Keratinocyte (primary cell): ENCODE data around the gene STRN. TPM values are rescaled to one million over a fixed set of nuclear protein-coding genes. Genes with fewer than 3 reads are reported as not detected.
"Not testable (repeated sequence)": the region's sequence is repeated elsewhere in the genome, so short reads cannot be mapped to it uniquely, and the experiment has no call there.

Experiments used
- DNase-seq: peaks from one replicate; pipeline ENCODE4 v3.0.0-alpha.2; 2011; ENCODE audit warnings: low read depth, missing footprints, low spot score
- FAIRE-seq: peaks from 2 replicates; lab custom pipeline; 2011; peaks lifted over from hg19 to GRCh38; lab: Jason Lieb, UNC
- H2AFZ ChIP-seq: 2 replicates; pipeline ENCODE4 v1.6.0; 2012; ENCODE audit warnings: low read length, control low read depth, inconsistent platforms; ENCODE audit not compliant: control insufficient read depth
- H3K27ac ChIP-seq: 2 replicates; pipeline ENCODE4 v1.5.1; 2011; ENCODE audit warnings: low read length; ENCODE audit not compliant: control insufficient read depth, insufficient read depth
- H3K27me3 ChIP-seq: 3 replicates; pipeline ENCODE4 v1.6.0; 2011; ENCODE audit warnings: low read length; ENCODE audit not compliant: control insufficient read depth, insufficient read depth; ENCODE audit errors: extremely low read depth
- H3K36me3 ChIP-seq, 2 experiments: 2 replicates in 1 of 2; 3 replicates in 1 of 2; pipeline ENCODE4 v1.5.1; 2011; ENCODE audit warnings: low read length in 2 of 2, mild to moderate bottlenecking in 1 of 2; ENCODE audit not compliant: control insufficient read depth in 2 of 2, insufficient read depth in 2 of 2; ENCODE audit errors: extremely low read depth in 1 of 2
- H3K4me1 ChIP-seq: 3 replicates; pipeline ENCODE4 v1.5.1; 2011; ENCODE audit warnings: low read length; ENCODE audit not compliant: control insufficient read depth, insufficient read depth; ENCODE audit errors: extremely low read depth
- H3K4me2 ChIP-seq: 3 replicates; pipeline ENCODE4 v1.6.0; 2011; ENCODE audit warnings: low read depth, low read length; ENCODE audit not compliant: control insufficient read depth, insufficient read depth; ENCODE audit errors: extremely low read depth
- H3K4me3 ChIP-seq, 3 experiments: fragments of 200-600 bp in 1 of 3; sonication (generic) in 1 of 3; 2 replicates in 2 of 3; 3 replicates in 1 of 3; pipeline ENCODE4 v1.5.1; 2011 to 2016; ENCODE audit warnings: low read length in 3 of 3, mild to moderate bottlenecking in 3 of 3, control low read depth in 2 of 3, inconsistent platforms in 1 of 3, low read depth in 1 of 3, mixed read lengths in 1 of 3, mixed run types in 1 of 3, moderate library complexity in 1 of 3; ENCODE audit not compliant: control insufficient read depth in 2 of 3, insufficient read depth in 2 of 3; ENCODE audit errors: extremely low read depth in 1 of 3
- H3K79me2 ChIP-seq: 2 replicates; pipeline ENCODE4 v1.6.0; 2012; ENCODE audit warnings: low read length; ENCODE audit not compliant: control insufficient read depth, insufficient read depth
- H3K9ac ChIP-seq: 3 replicates; pipeline ENCODE4 v1.6.0; 2011; ENCODE audit warnings: low read length; ENCODE audit not compliant: control insufficient read depth, insufficient read depth; ENCODE audit errors: extremely low read depth
- H3K9me1 ChIP-seq: 3 replicates; pipeline ENCODE4 v1.6.0; 2011; ENCODE audit warnings: low read length; ENCODE audit not compliant: control insufficient read depth, insufficient read depth; ENCODE audit errors: extremely low read depth
- H3K9me3 ChIP-seq: 2 replicates; pipeline ENCODE4 v1.5.1; 2012; ENCODE audit warnings: low read depth, low read length; ENCODE audit not compliant: control insufficient read depth
- H4K20me1 ChIP-seq: 3 replicates; pipeline ENCODE4 v1.6.0; 2011; ENCODE audit warnings: low read length; ENCODE audit not compliant: control insufficient read depth, insufficient read depth; ENCODE audit errors: extremely low read depth
- EZH2 ChIP-seq: IDR thresholded peaks from one replicate; pipeline ENCODE4 v1.6.1; 2012; ENCODE audit warnings: inconsistent platforms, mild to moderate bottlenecking, low read length, moderate library complexity
- dilution Hi-C: fragments of 300-500 bp; cut with MboI; formaldehyde crosslinking; loops from one replicate; pipeline ENCODE4 v1.7.0; 2020; ENCODE audit warnings: low sequenced_read_pairs; ENCODE audit not compliant: extremely low pct_ligation_motif_present
- polyA plus RNA-seq, 5 experiments: library from polyadenylated mRNA; depleted of rRNA in 3 of 5; stranded (reverse) in 3 of 5; stranded (forward) in 1 of 5; unstranded in 1 of 5; fragments of >200 nt; gene quantifications; 1 replicate in 1 of 5; 2 replicates in 3 of 5; 3 replicates in 1 of 5; pipeline versions ENCODE4 v1.2.1 to v1.2.3, GENCODE V29; 2011 to 2012; ENCODE audit warnings: missing spikeins in 2 of 5, low read depth in 1 of 5, low replicate concordance in 1 of 5
- TF ChIP-seq, protein P1 (sequence below), 3 experiments: IDR thresholded peaks in 1 of 3; conservative IDR thresholded peaks in 1 of 3; optimal IDR thresholded peaks in 1 of 3; 2 replicates in 2 of 3; 3 replicates in 1 of 3; pipeline versions ENCODE3 to v1.5.1; 2011; ENCODE audit warnings: low read length in 3 of 3, mild to moderate bottlenecking in 3 of 3, moderate library complexity in 2 of 3, control low read depth in 1 of 3, inconsistent platforms in 1 of 3; ENCODE audit not compliant: insufficient read depth in 2 of 3; ENCODE audit errors: extremely low read depth in 1 of 3

STRN gene
- polyA plus RNA-seq, 1 donor (not counting 4 experiments of a cell fraction or from before 2014, with no cell fraction given): 29.3 TPM

GRCh38 chr2:37000988-37001556 lies 34.7 kb upstream of the STRN start:
- no peak for DNase-seq
- Histone ChIP-seq H3K27me3 (no peaks in the 10 kb centered on the region), H3K9ac (no peak overlapping the region), H2AFZ (no peak overlapping the region), H3K9me1 (no peaks in the 10 kb centered on the region), H3K4me2 (no peak overlapping the region), H3K36me3 (peaks cover 3 to 6% of the 10 kb centered on the region in 2 experiments), H3K4me3 (no peak overlapping the region), H3K79me2 (no peaks in the 10 kb centered on the region), H3K4me1 (peaks cover 10% of the 10 kb centered on the region), H3K27ac (peak overlapping the region; percentile 43), H3K9me3 (no peaks in the 10 kb centered on the region), H4K20me1 (no peaks in the 10 kb centered on the region)
- FAIRE-seq: no peak
- TF ChIP-seq EZH2: no peak
- TF ChIP-seq, protein P1, sequence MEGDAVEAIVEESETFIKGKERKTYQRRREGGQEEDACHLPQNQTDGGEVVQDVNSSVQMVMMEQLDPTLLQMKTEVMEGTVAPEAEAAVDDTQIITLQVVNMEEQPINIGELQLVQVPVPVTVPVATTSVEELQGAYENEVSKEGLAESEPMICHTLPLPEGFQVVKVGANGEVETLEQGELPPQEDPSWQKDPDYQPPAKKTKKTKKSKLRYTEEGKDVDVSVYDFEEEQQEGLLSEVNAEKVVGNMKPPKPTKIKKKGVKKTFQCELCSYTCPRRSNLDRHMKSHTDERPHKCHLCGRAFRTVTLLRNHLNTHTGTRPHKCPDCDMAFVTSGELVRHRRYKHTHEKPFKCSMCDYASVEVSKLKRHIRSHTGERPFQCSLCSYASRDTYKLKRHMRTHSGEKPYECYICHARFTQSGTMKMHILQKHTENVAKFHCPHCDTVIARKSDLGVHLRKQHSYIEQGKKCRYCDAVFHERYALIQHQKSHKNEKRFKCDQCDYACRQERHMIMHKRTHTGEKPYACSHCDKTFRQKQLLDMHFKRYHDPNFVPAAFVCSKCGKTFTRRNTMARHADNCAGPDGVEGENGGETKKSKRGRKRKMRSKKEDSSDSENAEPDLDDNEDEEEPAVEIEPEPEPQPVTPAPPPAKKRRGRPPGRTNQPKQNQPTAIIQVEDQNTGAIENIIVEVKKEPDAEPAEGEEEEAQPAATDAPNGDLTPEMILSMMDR (optimal IDR thresholded peaks at IDR 0.05 in 1 of 3, IDR thresholded peaks at IDR 0.05 in 1 of 3, conservative IDR thresholded peaks at IDR 0.05 in 1 of 3; ENCODE audit: extremely low read depth in 1 of 3, insufficient read depth in 2 of 3, low read length in 3 of 3): no peak
- dilution Hi-C loops: no loop called here

- Histone ChIP-seq H3K27ac (peak overlapping the region; percentile 43), H2AFZ (no peak overlapping the region)
- DNase-seq: no peak
Measured at GRCh38 chr2:37000318-37000717, 34.0 kb upstream of the STRN start.

DNA sequence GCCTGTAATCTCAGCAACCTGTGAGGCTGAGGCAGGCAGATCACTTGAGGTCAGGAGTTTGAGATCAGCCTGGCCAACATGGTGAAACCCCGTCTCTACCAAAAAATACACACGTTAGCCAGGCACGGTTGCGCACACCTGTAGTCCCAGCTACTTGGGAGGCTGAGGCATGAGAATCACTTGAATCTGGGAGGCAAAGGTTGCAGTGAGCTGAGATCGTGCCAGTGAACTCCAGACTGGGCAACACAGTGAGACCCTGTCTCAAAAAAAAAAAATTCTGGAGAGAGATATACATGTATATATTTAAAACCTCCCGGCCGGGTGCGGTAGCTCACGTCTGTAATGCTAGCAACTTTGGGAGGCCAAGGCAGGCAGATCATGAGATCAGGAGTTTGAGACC lies 33.1 kb upstream of the STRN start:
- FAIRE-seq, H3K27ac ChIP-seq: not testable (repeated sequence)

More at GRCh38 chr2:37000318-37000717, 34.0 kb upstream of the STRN start:
- TF ChIP-seq, protein P1 (optimal IDR thresholded peaks at IDR 0.05 in 1 of 3, IDR thresholded peaks at IDR 0.05 in 1 of 3, conservative IDR thresholded peaks at IDR 0.05 in 1 of 3; ENCODE audit: extremely low read depth in 1 of 3, insufficient read depth in 2 of 3, low read length in 3 of 3): no peak
- no peak for TF ChIP-seq EZH2
- H3K4me1 ChIP-seq: peaks cover 7% of the 10 kb centered on the region
- no peak overlapping the region for H3K9ac ChIP-seq
- dilution Hi-C loops: no loop called here
- no peak overlapping the region for H3K4me3 ChIP-seq
- no peaks in the 10 kb centered on the region for H3K27me3 ChIP-seq
- H3K9me3 ChIP-seq: no peaks in the 10 kb centered on the region
- no peaks in the 10 kb centered on the region for H4K20me1 ChIP-seq
- no peak overlapping the region for H3K4me2 ChIP-seq
- no peak for FAIRE-seq
- no peaks in the 10 kb centered on the region for H3K9me1 ChIP-seq
- H3K79me2 ChIP-seq: no peaks in the 10 kb centered on the region
- peaks cover 3 to 6% of the 10 kb centered on the region in 2 experiments for H3K36me3 ChIP-seq

More for the DNA sequence above, 33.1 kb upstream of the STRN start:
- H3K4me1 ChIP-seq, H3K4me3 ChIP-seq, H3K36me3 ChIP-seq, H3K9me3 ChIP-seq, H3K4me2 ChIP-seq, H2AFZ ChIP-seq, H3K9ac ChIP-seq, H3K27me3 ChIP-seq, DNase-seq, H3K79me2 ChIP-seq, H4K20me1 ChIP-seq, H3K9me1 ChIP-seq, dilution Hi-C loops: not testable (repeated sequence)
